HEK293 (cell line): ENCODE measurements around the gene TTN.

Source experiments
- EGR2 ChIP-seq: fragments of 450-650 bp; formaldehyde crosslinking; IDR thresholded peaks from 2 replicates; pipeline ENCODE4 v1.5.1; 2016; ENCODE audit warnings: low read depth, missing biosample characterization, missing genetic modification characterization
- HOXA7 ChIP-seq: sonication (generic); formaldehyde crosslinking; IDR thresholded peaks from 2 replicates; pipeline ENCODE4 v1.8.1; 2022; ENCODE audit warnings: missing genetic modification reagents, borderline replicate concordance
- HOXD13 ChIP-seq: sonication (generic); formaldehyde crosslinking; IDR thresholded peaks from 2 replicates; pipeline ENCODE4 v1.8.0; 2022; ENCODE audit warnings: missing genetic modification reagents, borderline replicate concordance
- IKZF3 ChIP-seq: fragments of 450-650 bp; IDR thresholded peaks from 2 replicates; pipeline ENCODE4 v1.5.0; 2018; ENCODE audit warnings: missing biosample characterization, mild to moderate bottlenecking, missing genetic modification characterization, moderate library complexity
- KLF8 ChIP-seq: fragments of 450-650 bp; formaldehyde crosslinking; IDR thresholded peaks from 2 replicates; pipeline ENCODE4 v1.5.1; 2016; ENCODE audit warnings: missing biosample characterization, missing genetic modification characterization
- KLF9 ChIP-seq: fragments of 450-650 bp; formaldehyde crosslinking; IDR thresholded peaks from 2 replicates; pipeline ENCODE4 v1.5.1; 2016; ENCODE audit warnings: missing biosample characterization, missing genetic modification characterization, low read depth
- SP2 ChIP-seq: fragments of 450-650 bp; formaldehyde crosslinking; IDR thresholded peaks from 2 replicates; pipeline ENCODE4 v1.5.1; 2016; ENCODE audit warnings: missing biosample characterization, missing genetic modification characterization
- ZBTB17 ChIP-seq: fragments of 450-650 bp; formaldehyde crosslinking; IDR thresholded peaks from 2 replicates; pipeline ENCODE4 v1.5.1; 2016; ENCODE audit warnings: missing biosample characterization, missing genetic modification characterization
- ZBTB20 ChIP-seq: fragments of 450-650 bp; formaldehyde crosslinking; IDR thresholded peaks from 2 replicates; pipeline ENCODE4 v1.5.1; 2016; ENCODE audit warnings: missing biosample characterization, missing genetic modification characterization
- ZBTB8A ChIP-seq: fragments of 450-650 bp; formaldehyde crosslinking; IDR thresholded peaks from 2 replicates; pipeline ENCODE4 v1.5.1; 2016; ENCODE audit warnings: missing biosample characterization, missing genetic modification characterization
- ZFHX2 ChIP-seq: fragments of 450-650 bp; formaldehyde crosslinking; conservative IDR thresholded peaks from 2 replicates; pipeline ENCODE4 v1.5.1; 2016; ENCODE audit warnings: missing biosample characterization, missing genetic modification characterization
- ZNF214 ChIP-seq: fragments of 450-650 bp; formaldehyde crosslinking; IDR thresholded peaks from 2 replicates; pipeline ENCODE4 v1.5.1; 2017; ENCODE audit warnings: missing biosample characterization, mild to moderate bottlenecking, missing genetic modification characterization, borderline replicate concordance
- ZSCAN30 ChIP-seq: fragments of 450-650 bp; IDR thresholded peaks from 2 replicates; pipeline ENCODE4 v1.5.1; 2018; ENCODE audit warnings: missing biosample characterization, mild to moderate bottlenecking, missing genetic modification characterization, moderate library complexity
- ZXDB ChIP-seq: fragments of 450-650 bp; formaldehyde crosslinking; IDR thresholded peaks from 2 replicates; pipeline ENCODE4 v1.5.1; 2016; ENCODE audit warnings: missing biosample characterization, missing genetic modification characterization
- TF ChIP-seq, protein P1 (sequence below): IDR thresholded peaks from 2 replicates; pipeline ENCODE4 v1.6.1; 2011; ENCODE audit warnings: mild to moderate bottlenecking, low read depth, low read length, borderline replicate concordance
- TF ChIP-seq, protein P2 (sequence below): fragments of 450-650 bp; formaldehyde crosslinking; conservative IDR thresholded peaks from 2 replicates; pipeline ENCODE4 v1.5.1; 2016; ENCODE audit warnings: low read depth, missing biosample characterization, missing genetic modification characterization
- TF ChIP-seq, protein P3 (sequence below): fragments of 450-650 bp; formaldehyde crosslinking; IDR thresholded peaks from 2 replicates; pipeline ENCODE4 v1.5.1; 2017; ENCODE audit warnings: missing biosample characterization, mild to moderate bottlenecking, missing genetic modification characterization, moderate library complexity
- TF ChIP-seq, protein P4 (sequence below): fragments of 450-650 bp; formaldehyde crosslinking; IDR thresholded peaks from 2 replicates; pipeline ENCODE4 v1.5.1; 2016; ENCODE audit warnings: missing biosample characterization, missing genetic modification characterization
- TF ChIP-seq, protein P5 (sequence below): fragments of 450-650 bp; formaldehyde crosslinking; IDR thresholded peaks from 2 replicates; pipeline ENCODE4 v1.5.1; 2016; ENCODE audit warnings: missing biosample characterization, missing genetic modification characterization
- TF ChIP-seq, protein P6 (sequence below): fragments of 450-650 bp; formaldehyde crosslinking; IDR thresholded peaks from 2 replicates; pipeline ENCODE4 v1.5.1; 2016; ENCODE audit warnings: missing biosample characterization, missing genetic modification characterization, low read depth

TTN gene

DNA sequence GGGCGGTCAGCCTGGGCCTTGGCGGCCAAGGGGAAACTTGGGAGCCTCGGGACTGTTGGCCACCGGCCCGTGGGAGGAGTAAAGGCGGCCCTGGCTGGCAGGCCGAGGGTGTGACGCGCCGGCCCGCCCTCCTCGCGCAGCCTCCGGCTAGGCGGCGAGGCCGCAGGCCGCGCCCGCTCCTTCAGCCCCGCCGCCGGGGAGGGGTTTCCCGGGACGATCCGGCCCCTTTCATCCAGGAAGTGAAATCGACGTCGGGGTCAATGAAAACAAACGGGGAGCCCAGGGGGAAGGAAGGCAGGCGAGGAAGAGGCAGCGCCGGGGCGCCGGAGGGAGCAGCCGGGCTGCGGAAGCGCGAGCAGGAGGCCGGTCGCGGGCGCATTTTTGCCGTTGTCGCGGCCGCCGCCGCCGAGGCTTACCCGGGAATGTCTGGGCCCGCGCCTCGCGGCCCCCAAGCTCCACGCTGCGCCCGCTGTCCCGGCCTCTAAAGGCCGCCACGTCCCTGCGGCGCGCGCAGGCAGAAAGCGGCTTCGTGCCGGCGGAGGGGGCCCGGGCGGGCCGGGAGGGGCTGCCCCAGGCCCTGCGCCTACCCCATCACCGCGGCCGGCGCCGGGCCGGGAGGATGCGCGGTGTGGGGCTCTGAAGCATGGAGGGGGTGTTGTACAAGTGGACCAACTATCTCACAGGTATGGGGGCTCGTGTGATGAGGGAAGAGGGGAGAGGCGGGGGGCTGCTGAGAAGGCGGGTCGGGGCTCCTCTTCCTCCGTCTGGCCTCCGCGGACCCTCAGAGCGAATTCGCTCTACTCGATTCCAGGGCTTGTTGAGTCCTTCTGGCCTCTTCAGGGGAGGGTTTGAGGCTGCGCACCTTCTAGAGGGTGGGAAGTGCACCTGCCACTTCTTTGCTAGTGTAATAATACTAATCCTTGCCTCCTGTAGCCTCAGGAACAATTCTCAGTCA, 326.7 kb downstream of the TTN start, which contains the start of gene PLEKHA3 (continued):
- TF ChIP-seq ZXDB (tag by site-specific recombination) (peak; percentile 67), ZSCAN30 (peak; percentile 87), IKZF3 (tag by site-specific recombination) (peak; percentile 95), SP2 (peak; percentile 64), KLF8 (tag by site-specific recombination) (peak; percentile 45; the same call in 1 of the 2 replicates), ZFHX2 (peak; percentile 73), ZBTB20 (tag by site-specific recombination) (peak; percentile 66; the same call in 1 of the 2 replicates), ZBTB17 (tag by site-specific recombination) (peak; percentile 71), HOXD13 (no peak), ZBTB8A (peak; percentile 84), KLF9 (peak; percentile 66), HOXA7 (CRISPR knock-in tag) (no peak), ZNF214 (tag by site-specific recombination) (no peak), EGR2 (tag by site-specific recombination) (0 out of 2 replicates have a peak, but pooled peaks have one; percentile 25)
- TF ChIP-seq, protein P1, sequence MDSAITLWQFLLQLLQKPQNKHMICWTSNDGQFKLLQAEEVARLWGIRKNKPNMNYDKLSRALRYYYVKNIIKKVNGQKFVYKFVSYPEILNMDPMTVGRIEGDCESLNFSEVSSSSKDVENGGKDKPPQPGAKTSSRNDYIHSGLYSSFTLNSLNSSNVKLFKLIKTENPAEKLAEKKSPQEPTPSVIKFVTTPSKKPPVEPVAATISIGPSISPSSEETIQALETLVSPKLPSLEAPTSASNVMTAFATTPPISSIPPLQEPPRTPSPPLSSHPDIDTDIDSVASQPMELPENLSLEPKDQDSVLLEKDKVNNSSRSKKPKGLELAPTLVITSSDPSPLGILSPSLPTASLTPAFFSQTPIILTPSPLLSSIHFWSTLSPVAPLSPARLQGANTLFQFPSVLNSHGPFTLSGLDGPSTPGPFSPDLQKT: no peak
- TF ChIP-seq, protein P2, sequence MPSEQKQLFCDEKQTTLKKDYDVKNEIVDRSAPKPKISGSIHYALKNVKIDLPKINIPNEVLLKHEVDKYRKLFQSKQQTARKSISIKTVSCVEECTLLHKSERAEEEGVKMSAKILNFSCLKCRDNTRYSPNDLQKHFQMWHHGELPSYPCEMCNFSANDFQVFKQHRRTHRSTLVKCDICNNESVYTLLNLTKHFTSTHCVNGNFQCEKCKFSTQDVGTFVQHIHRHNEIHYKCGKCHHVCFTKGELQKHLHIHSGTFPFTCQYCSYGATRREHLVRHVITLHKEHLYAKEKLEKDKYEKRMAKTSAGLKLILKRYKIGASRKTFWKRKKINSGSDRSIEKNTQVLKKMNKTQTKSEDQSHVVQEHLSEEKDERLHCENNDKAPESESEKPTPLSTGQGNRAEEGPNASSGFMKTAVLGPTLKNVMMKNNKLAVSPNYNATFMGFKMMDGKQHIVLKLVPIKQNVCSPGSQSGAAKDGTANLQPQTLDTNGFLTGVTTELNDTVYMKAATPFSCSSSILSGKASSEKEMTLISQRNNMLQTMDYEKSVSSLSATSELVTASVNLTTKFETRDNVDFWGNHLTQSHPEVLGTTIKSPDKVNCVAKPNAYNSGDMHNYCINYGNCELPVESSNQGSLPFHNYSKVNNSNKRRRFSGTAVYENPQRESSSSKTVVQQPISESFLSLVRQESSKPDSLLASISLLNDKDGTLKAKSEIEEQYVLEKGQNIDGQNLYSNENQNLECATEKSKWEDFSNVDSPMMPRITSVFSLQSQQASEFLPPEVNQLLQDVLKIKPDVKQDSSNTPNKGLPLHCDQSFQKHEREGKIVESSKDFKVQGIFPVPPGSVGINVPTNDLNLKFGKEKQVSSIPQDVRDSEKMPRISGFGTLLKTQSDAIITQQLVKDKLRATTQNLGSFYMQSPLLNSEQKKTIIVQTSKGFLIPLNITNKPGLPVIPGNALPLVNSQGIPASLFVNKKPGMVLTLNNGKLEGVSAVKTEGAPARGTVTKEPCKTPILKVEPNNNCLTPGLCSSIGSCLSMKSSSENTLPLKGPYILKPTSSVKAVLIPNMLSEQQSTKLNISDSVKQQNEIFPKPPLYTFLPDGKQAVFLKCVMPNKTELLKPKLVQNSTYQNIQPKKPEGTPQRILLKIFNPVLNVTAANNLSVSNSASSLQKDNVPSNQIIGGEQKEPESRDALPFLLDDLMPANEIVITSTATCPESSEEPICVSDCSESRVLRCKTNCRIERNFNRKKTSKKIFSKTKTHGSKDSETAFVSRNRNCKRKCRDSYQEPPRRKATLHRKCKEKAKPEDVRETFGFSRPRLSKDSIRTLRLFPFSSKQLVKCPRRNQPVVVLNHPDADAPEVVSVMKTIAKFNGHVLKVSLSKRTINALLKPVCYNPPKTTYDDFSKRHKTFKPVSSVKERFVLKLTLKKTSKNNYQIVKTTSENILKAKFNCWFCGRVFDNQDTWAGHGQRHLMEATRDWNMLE (tag by site-specific recombination): no peak
- TF ChIP-seq, protein P3, sequence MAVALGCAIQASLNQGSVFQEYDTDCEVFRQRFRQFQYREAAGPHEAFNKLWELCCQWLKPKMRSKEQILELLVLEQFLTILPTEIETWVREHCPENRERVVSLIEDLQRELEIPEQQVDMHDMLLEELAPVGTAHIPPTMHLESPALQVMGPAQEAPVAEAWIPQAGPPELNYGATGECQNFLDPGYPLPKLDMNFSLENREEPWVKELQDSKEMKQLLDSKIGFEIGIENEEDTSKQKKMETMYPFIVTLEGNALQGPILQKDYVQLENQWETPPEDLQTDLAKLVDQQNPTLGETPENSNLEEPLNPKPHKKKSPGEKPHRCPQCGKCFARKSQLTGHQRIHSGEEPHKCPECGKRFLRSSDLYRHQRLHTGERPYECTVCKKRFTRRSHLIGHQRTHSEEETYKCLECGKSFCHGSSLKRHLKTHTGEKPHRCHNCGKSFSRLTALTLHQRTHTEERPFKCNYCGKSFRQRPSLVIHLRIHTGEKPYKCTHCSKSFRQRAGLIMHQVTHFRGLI (tag by site-specific recombination): peak; percentile 33; the same call in 1 of the 2 replicates
- TF ChIP-seq, protein P4, sequence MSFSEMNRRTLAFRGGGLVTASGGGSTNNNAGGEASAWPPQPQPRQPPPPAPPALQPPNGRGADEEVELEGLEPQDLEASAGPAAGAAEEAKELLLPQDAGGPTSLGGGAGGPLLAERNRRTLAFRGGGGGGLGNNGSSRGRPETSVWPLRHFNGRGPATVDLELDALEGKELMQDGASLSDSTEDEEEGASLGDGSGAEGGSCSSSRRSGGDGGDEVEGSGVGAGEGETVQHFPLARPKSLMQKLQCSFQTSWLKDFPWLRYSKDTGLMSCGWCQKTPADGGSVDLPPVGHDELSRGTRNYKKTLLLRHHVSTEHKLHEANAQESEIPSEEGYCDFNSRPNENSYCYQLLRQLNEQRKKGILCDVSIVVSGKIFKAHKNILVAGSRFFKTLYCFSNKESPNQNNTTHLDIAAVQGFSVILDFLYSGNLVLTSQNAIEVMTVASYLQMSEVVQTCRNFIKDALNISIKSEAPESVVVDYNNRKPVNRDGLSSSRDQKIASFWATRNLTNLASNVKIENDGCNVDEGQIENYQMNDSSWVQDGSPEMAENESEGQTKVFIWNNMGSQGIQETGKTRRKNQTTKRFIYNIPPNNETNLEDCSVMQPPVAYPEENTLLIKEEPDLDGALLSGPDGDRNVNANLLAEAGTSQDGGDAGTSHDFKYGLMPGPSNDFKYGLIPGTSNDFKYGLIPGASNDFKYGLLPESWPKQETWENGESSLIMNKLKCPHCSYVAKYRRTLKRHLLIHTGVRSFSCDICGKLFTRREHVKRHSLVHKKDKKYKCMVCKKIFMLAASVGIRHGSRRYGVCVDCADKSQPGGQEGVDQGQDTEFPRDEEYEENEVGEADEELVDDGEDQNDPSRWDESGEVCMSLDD: no peak
- TF ChIP-seq, protein P5, sequence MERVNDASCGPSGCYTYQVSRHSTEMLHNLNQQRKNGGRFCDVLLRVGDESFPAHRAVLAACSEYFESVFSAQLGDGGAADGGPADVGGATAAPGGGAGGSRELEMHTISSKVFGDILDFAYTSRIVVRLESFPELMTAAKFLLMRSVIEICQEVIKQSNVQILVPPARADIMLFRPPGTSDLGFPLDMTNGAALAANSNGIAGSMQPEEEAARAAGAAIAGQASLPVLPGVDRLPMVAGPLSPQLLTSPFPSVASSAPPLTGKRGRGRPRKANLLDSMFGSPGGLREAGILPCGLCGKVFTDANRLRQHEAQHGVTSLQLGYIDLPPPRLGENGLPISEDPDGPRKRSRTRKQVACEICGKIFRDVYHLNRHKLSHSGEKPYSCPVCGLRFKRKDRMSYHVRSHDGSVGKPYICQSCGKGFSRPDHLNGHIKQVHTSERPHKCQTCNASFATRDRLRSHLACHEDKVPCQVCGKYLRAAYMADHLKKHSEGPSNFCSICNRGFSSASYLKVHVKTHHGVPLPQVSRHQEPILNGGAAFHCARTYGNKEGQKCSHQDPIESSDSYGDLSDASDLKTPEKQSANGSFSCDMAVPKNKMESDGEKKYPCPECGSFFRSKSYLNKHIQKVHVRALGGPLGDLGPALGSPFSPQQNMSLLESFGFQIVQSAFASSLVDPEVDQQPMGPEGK: peak; percentile 90
- TF ChIP-seq, protein P6, sequence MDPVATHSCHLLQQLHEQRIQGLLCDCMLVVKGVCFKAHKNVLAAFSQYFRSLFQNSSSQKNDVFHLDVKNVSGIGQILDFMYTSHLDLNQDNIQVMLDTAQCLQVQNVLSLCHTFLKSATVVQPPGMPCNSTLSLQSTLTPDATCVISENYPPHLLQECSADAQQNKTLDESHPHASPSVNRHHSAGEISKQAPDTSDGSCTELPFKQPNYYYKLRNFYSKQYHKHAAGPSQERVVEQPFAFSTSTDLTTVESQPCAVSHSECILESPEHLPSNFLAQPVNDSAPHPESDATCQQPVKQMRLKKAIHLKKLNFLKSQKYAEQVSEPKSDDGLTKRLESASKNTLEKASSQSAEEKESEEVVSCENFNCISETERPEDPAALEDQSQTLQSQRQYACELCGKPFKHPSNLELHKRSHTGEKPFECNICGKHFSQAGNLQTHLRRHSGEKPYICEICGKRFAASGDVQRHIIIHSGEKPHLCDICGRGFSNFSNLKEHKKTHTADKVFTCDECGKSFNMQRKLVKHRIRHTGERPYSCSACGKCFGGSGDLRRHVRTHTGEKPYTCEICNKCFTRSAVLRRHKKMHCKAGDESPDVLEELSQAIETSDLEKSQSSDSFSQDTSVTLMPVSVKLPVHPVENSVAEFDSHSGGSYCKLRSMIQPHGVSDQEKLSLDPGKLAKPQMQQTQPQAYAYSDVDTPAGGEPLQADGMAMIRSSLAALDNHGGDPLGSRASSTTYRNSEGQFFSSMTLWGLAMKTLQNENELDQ (tag by site-specific recombination): no peak
